HCT116 (cell line): ENCODE data around the gene DRC7. TPM values are rescaled to one million over a fixed set of nuclear protein-coding genes. Genes with fewer than 3 reads are reported as not detected.

Experiments used
- ATAC-seq: fragments of 200-7000 bp; cut with Tn5 transposase; 2 replicates; pipeline ENCODE4 v1.9.1; 2020; ENCODE audit warnings: mild to moderate bottlenecking, moderate library complexity
- BruUV-seq: library from RNA; stranded (reverse); fragments of 400-500 nt; replicated peaks from 2 replicates; lab custom pipeline; 2021; lab: Mats Ljungman, UMichigan
- CTCF ChIA-PET: fragments of 300-600 bp; sonication (Branson Sonifier 250); formaldehyde crosslinking; loops from one replicate; lab custom pipeline; 2021; ENCODE audit warnings: antibody characterized with exemption; lab: Charles Lee
- POLR2A ChIA-PET: fragments of 300-600, 350-600 bp; sonication (Branson Sonifier 250); formaldehyde crosslinking; loops from one replicate; lab custom pipeline; 2021; ENCODE audit warnings: antibody characterized with exemption; lab: Charles Lee
- RAD21 ChIA-PET, 2 experiments: fragments of 300-600 bp; sonication (Branson Sonifier 250); formaldehyde crosslinking; loops; one replicate each; lab custom pipeline; 2023; ENCODE audit warnings: low total read pairs in 2 of 2; ENCODE audit not compliant: uncharacterized antibody in 2 of 2, unreplicated experiment in 2 of 2, low non-redundant PET in 1 of 2; lab: Charles Lee
- DNase-seq: peaks from one replicate; pipeline ENCODE4 v3.0.0-alpha.2; 2010; ENCODE audit warnings: low read depth, low spot score
- H2AFZ ChIP-seq: fragments of 200-600 bp; shearing (Covaris generic), sonication (generic); 2 replicates; pipeline ENCODE4 v1.6.1; 2017; ENCODE audit warnings: low read depth, mixed run types, mixed read lengths, antibody characterized with exemption, low read length; ENCODE audit not compliant: poor library complexity, severe bottlenecking
- H3K27ac ChIP-seq: 2 replicates; pipeline ENCODE4 v1.5.1; 2012; ENCODE audit warnings: low read depth, low read length
- H3K27me3 ChIP-seq: fragments of 200-600 bp; sonication (generic); 2 replicates; pipeline ENCODE4 v1.6.1; 2016; ENCODE audit warnings: mixed run types, low read length, mixed read lengths; ENCODE audit not compliant: insufficient read depth
- H3K36me3 ChIP-seq, 2 experiments: fragments of 200-500 bp in 1 of 2; fragments of 200-600 bp in 1 of 2; sonication (Bioruptor generic) in 1 of 2; sonication (generic) in 1 of 2; 2 replicates each; pipeline versions ENCODE4 v1.5.1 to v1.6.1; 2014 to 2016; ENCODE audit warnings: low read length in 2 of 2, inconsistent platforms in 1 of 2, mixed read lengths in 1 of 2, mixed run types in 1 of 2; ENCODE audit not compliant: insufficient read depth in 2 of 2, control insufficient read depth in 1 of 2
- H3K4me1 ChIP-seq, 2 experiments: fragments of 200-600 bp in 1 of 2; sonication (generic) in 1 of 2; 2 replicates each; pipeline versions ENCODE4 v1.5.1 to v1.6.1; 2012 to 2017; ENCODE audit warnings: low read length in 2 of 2, inconsistent platforms in 1 of 2, mild to moderate bottlenecking in 1 of 2, mixed read lengths in 1 of 2, mixed run types in 1 of 2, moderate library complexity in 1 of 2; ENCODE audit not compliant: insufficient read depth in 2 of 2, control insufficient read depth in 1 of 2
- H3K4me2 ChIP-seq: fragments of 200-600 bp; sonication (generic); 2 replicates; pipeline ENCODE4 v1.6.1; 2017; ENCODE audit warnings: mixed run types, low read length, mixed read lengths
- H3K4me3 ChIP-seq, 2 experiments: fragments of 200-600 bp in 1 of 2; sonication (generic) in 1 of 2; replicated peaks in 1 of 2; 2 replicates each; pipeline ENCODE4 v1.5.1; 2011 to 2016; ENCODE audit warnings: low read length in 2 of 2, control low read depth in 1 of 2, low read depth in 1 of 2, mild to moderate bottlenecking in 1 of 2, mixed read lengths in 1 of 2, mixed run types in 1 of 2
- H3K79me2 ChIP-seq: fragments of 200-600 bp; sonication (generic); 2 replicates; pipeline ENCODE4 v1.6.1; 2017; ENCODE audit warnings: mild to moderate bottlenecking, mixed run types, low read length, moderate library complexity, mixed read lengths; ENCODE audit not compliant: insufficient read depth
- H3K9ac ChIP-seq: fragments of 200-600 bp; sonication (generic); 2 replicates; pipeline ENCODE4 v1.6.1; 2016; ENCODE audit warnings: low read length, mixed read lengths
- H3K9me2 ChIP-seq: fragments of 200-600 bp; sonication (generic), shearing (Covaris generic); 2 replicates; pipeline ENCODE4 v1.6.1; 2017; ENCODE audit warnings: mixed run types, mild to moderate bottlenecking, moderate library complexity; ENCODE audit not compliant: insufficient read depth
- H3K9me3 ChIP-seq, 2 experiments: fragments of 200-500 bp in 1 of 2; fragments of 200-600 bp in 1 of 2; sonication (Bioruptor generic) in 1 of 2; sonication (generic) in 1 of 2; 2 replicates each; pipeline ENCODE4 v1.6.1; 2014 to 2017; ENCODE audit warnings: low read length in 2 of 2, mixed read lengths in 2 of 2, inconsistent platforms in 1 of 2, low read depth in 1 of 2, mild to moderate bottlenecking in 1 of 2, mixed run types in 1 of 2, moderate library complexity in 1 of 2; ENCODE audit not compliant: control insufficient read depth in 1 of 2, insufficient read depth in 1 of 2
- H4K20me1 ChIP-seq: fragments of 200-600 bp; sonication (generic), shearing (Covaris generic); 2 replicates; pipeline ENCODE4 v1.6.1; 2017; ENCODE audit warnings: mixed run types, mild to moderate bottlenecking, moderate library complexity; ENCODE audit not compliant: insufficient read depth
- CTCF ChIP-seq, 3 experiments: fragments of 200-600 bp in 1 of 3; sonication (generic) in 1 of 3; IDR thresholded peaks in 2 of 3; conservative IDR thresholded peaks in 1 of 3; 2 replicates each; pipeline ENCODE4 v1.5.1; 2012 to 2017; ENCODE audit warnings: low read depth in 2 of 3, low read length in 2 of 3, antibody characterized with exemption in 1 of 3, borderline replicate concordance in 1 of 3, control low read depth in 1 of 3, mild to moderate bottlenecking in 1 of 3, mixed read lengths in 1 of 3, mixed run types in 1 of 3, moderate library complexity in 1 of 3; ENCODE audit not compliant: insufficient read depth in 1 of 3
- EGR1 ChIP-seq: IDR thresholded peaks from 2 replicates; pipeline ENCODE4 v1.6.1; 2012; ENCODE audit warnings: low read depth
- EZH2phosphoT487 ChIP-seq: fragments of 200-600 bp; IDR thresholded peaks from 2 replicates; pipeline ENCODE4 v1.6.1; 2018; ENCODE audit warnings: antibody characterized with exemption, borderline replicate concordance
- JUND ChIP-seq: IDR thresholded peaks from 2 replicates; pipeline ENCODE4 v1.6.1; 2012
- MAX ChIP-seq: IDR thresholded peaks from 2 replicates; pipeline ENCODE4 v1.6.1; 2012
- POLR2A ChIP-seq: IDR thresholded peaks from 2 replicates; pipeline ENCODE4 v1.7.0; 2011; ENCODE audit warnings: borderline replicate concordance; ENCODE audit not compliant: insufficient read depth, insufficient read length; ENCODE audit errors: extremely low read depth
- POLR2AphosphoS5 ChIP-seq: IDR thresholded peaks from 2 replicates; pipeline ENCODE4 v1.6.1; 2011; ENCODE audit warnings: mild to moderate bottlenecking, low read depth, low read length, moderate library complexity
- RAD21 ChIP-seq: IDR thresholded peaks from 2 replicates; pipeline ENCODE4 v1.6.1; 2012; ENCODE audit warnings: low read depth, mild to moderate bottlenecking
- REST ChIP-seq: IDR thresholded peaks from 2 replicates; pipeline ENCODE4 v1.6.1; 2012; ENCODE audit warnings: low read depth
- SIN3A ChIP-seq: IDR thresholded peaks from 2 replicates; pipeline ENCODE4 v1.6.1; 2012; ENCODE audit warnings: low read depth
- SP1 ChIP-seq: IDR thresholded peaks from 2 replicates; pipeline ENCODE4 v1.6.1; 2012; ENCODE audit warnings: low read depth
- SRF ChIP-seq: IDR thresholded peaks from 2 replicates; pipeline ENCODE4 v1.6.1; 2012; ENCODE audit warnings: low read depth
- YY1 ChIP-seq: IDR thresholded peaks from 2 replicates; pipeline ENCODE4 v1.6.1; 2011; ENCODE audit warnings: low read length, low read depth, moderate library complexity, mild to moderate bottlenecking; ENCODE audit not compliant: insufficient replicate concordance; ENCODE audit errors: extremely low read depth
- ZBTB33 ChIP-seq: IDR thresholded peaks from 2 replicates; pipeline ENCODE4 v1.6.1; 2011; ENCODE audit warnings: mild to moderate bottlenecking, low read length, moderate library complexity; ENCODE audit not compliant: insufficient replicate concordance; ENCODE audit errors: extremely low read depth
- ZFX ChIP-seq: fragments of 450-650 bp; IDR thresholded peaks from 2 replicates; pipeline ENCODE4 v1.6.1; 2017
- intact Hi-C: fragments of 100-400 bp; cut with micrococcal nuclease; formaldehyde crosslinking; loops from 2 replicates; pipeline ENCODE4 v1.10.0; 2022
- total RNA-seq: library from RNA; stranded (reverse); gene quantifications from one replicate; pipeline ENCODE4 v1.2.1, GENCODE V29; 2021; ENCODE audit not compliant: unreplicated experiment

DRC7 gene
- total RNA-seq, 1 experiment from 2014 or later, result 0.91 TPM

GRCh38 chr16:57658878-57659674 lies 35.5 kb upstream of the DRC7 start:
- Histone ChIP-seq H4K20me1 (no peaks in the 10 kb centered on the region), H3K4me1 (no peaks in the 10 kb centered on the region), H3K4me2 (no peak overlapping the region), H3K4me3 (no peak overlapping the region), H3K27ac (no peak overlapping the region), H2AFZ (no peak overlapping the region), H3K79me2 (no peaks in the 10 kb centered on the region), H3K9ac (no peak overlapping the region), H3K36me3 (no peaks in the 10 kb centered on the region; a peak in 1 of 4 replicates), H3K9me2 (no peaks in the 10 kb centered on the region), H3K27me3 (no peaks in the 10 kb centered on the region), H3K9me3 (no peaks in the 10 kb centered on the region)
- intact Hi-C loops, result no loop called here
- ChIA-PET POLR2A (no interaction called here), RAD21 (no interaction called here), CTCF (no interaction called here)
- DNase-seq, result no peak
- no peak for ATAC-seq
- no peak for TF ChIP-seq RAD21
- no peak for TF ChIP-seq POLR2AphosphoS5
- no peak for TF ChIP-seq ZBTB33
- no peak for TF ChIP-seq JUND
- no peak for TF ChIP-seq REST
- TF ChIP-seq EZH2phosphoT487, result no peak
- TF ChIP-seq CTCF (IDR thresholded peaks at IDR 0.05 in 2 of 3, conservative IDR thresholded peaks at IDR 0.05 in 1 of 3; ENCODE audit: borderline replicate concordance in 1 of 3, insufficient read depth in 1 of 3, low read depth in 2 of 3, low read length in 2 of 3), result no peak
- TF ChIP-seq ZFX, result no peak
- no peak for TF ChIP-seq MAX
- TF ChIP-seq SP1, result no peak
- TF ChIP-seq YY1, result no peak
- TF ChIP-seq POLR2A, result no peak
- TF ChIP-seq EGR1, result no peak
- no peak for TF ChIP-seq SIN3A
- no peak for TF ChIP-seq SRF
- no TSS peak for BruUV-seq
